COLO829 (cell line): ENCODE measurements around the gene C9orf50.
"Not testable (repeated sequence)": the region's sequence is repeated elsewhere in the genome, so short reads cannot be mapped to it uniquely, and the experiment has no call there.

Source experiments
- DNase-seq: peaks from one replicate; pipeline ENCODE4 v3.0.0; 2012; ENCODE audit warnings: low spot score

C9orf50 gene

DNA sequence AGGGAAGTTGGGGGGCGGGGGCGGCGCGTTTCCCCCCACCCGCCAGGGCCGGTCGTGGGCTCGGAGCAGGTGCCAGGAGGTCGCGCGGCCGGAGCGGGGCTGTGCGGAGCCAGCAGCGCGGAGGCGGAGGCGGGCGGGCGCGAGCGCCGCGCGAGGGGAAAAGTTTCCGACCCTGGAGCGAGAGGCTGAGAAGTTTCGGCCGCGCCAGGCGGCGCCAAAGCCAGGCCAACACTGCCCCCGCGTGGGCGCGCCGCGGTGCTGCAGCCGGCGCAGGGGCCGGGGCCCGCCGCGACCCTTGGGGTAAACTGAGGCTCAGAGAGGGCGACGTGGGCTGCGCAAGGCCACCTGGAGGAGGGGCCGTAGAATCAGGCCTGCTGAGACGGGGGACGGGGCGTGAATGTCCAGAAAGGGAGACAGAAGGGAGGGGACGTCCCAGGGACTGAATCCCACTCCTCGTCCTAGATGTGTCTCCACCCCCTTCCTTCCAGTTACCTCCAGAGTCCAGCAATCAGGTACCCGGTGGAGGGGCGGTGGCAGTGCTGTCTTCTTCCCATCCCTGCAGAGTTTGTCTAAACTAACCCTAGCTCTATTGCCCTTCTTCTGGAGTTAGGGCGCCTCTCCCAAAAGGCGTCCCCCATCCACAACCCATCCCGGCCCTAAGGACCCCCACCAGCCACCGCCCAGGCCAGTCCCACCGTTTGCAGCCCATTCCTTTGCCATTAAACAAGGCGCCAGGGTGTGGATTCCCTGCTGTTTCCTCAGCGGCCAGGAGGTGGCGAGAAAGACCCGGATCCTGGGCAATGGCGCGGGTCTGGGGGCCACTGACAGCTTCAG is 10.2 kb downstream of the C9orf50 start:
- DNase-seq, result peak; percentile 88

- no peak for DNase-seq
Measured at GRCh38 chr9:129610213-129610472, 10.8 kb downstream of the C9orf50 start.

DNA sequence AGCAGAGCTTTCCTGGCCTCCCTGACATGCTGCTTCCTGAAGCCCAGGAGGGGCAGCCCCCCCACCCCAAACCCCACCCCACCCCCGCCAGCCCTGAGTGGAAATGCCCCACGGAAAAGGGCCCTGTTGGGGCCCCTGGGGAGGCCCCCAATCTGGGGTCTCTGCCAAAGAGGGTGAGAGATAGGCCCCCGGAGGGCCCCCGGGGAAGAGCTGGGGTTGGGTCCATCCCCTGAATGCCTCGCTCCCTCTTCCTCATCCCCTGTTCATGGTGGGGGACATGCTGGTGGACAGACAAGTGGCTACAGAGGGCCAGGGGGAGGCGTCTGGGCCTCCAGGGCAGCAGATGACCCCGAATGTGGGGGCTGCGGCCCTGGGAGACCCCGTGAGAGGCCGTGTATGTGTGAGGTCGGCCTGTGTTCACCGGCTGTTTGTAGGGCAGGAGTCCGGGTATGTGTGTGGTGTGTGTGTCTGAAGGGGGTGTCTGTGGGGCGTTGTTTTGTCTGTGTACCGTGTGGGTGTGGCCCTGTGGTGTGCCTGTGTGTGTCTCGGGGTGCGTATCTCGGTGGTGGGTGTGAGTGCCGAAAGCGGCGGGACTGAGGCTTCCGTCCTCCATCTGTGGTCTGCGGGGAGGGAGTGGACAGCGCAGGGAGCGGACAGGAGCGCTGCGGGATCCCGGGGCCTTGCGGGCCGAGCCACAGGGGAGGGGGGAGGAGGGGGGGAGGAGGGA is 11.3 kb downstream of the C9orf50 start:
- no peak for DNase-seq

DNA sequence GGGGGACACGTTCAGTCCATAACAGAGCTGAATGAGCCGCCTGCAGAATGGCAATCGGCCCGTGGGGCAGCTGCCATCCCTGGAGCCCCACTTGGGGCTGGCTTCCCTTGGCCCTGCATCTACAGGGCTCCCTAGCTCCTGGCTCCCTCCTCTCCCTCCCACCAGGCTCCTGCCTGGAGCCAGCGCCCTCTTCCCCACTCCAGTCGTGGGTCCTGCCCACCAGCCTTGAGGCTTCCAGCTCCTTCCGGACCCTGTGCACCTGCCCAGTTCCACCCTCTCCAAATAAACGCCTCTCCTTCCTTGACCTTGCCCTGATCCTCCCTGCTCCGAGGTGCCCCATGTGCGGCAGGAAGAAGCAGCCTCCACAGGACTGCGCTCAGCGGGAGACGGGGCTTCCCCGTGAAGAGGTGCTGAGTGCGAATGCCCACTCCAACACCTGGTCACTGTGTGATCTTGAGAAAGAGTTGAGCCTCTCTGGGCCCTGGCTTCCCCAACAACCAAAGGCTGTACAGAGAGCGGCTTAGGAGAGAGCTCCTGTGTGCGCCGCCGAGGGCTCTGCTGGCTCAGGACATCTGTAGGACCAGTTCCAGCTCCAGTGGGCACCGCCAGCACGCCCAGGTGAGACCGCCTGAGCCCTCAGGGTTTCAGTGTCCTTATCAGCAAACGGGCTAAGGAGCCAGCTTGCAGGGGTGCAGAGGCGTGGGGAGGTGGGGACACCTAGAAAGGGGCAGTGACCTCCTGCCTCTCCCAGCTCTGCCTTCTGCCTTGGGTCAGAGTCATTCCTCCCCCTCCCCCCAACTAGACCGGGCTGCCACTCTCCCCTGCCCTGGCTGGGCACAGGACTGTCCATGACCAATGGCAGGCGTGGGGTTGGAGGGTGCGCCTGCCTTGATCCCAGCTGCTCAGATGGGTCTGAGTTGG is 12.1 kb downstream of the C9orf50 start:
- no peak for DNase-seq

DNA sequence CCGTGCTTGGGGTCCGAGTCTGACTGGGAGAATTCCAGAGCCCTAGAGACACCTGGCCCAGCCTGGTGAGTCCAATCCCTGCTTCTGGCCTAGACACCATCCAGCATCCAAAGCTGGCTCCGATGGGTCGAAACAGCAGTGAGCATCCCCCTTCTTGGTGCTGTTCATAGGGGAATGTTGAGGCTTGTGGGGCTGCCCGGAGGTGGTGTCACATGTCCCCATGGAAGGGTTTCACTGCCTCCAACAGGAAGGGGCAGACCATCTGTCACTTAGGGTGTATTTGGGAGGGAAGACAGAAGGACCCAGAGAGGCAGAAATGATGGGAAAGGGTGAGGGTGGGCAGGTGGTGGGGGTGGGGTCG is 13.9 kb downstream of the C9orf50 start:
- no peak for DNase-seq

- DNase-seq, result no peak
Measured at GRCh38 chr9:129606161-129607026, 14.5 kb downstream of the C9orf50 start.

GRCh38 chr9:129604766-129605163 is 16.1 kb downstream of the C9orf50 start:
- no peak for DNase-seq

DNA sequence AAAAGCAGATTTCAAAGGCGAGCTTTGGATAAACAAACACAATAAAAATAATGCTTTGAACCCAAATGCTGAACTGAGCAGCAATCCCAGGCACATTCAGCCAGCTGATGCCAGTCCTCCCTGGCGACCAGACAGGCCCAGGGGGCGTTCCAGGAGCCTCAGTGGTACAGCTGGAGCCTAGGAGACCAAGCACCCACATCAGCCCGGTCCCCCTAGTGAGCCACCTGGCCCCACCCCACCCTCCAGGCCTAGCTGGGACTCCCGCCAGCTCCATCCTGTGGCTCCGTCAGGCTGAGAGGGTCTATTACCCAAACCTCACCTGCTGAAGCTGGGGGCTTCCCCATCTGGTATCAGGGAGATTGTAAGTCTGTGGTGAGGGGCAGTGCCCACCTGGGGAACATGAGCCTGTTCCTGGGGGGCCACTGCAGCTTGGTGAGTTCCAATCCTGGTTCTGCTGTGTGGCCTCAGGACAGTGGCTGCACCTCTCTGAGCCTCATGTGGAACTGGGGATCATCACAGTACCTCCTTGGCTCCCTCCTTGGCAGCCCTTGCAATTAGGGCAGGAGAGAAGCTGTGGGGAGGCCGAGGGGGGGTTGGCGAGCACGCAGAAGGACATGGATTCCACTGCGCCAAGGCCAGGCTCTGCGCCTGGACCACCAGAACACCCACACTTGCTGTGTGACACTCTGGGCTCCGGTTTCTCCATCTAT is 16.7 kb downstream of the C9orf50 start:
- no peak for DNase-seq

GRCh38 chr9:129602598-129603415 is 18.1 kb downstream of the C9orf50 start:
- no peak for DNase-seq

GRCh38 chr9:129601082-129601674 is 19.7 kb downstream of the C9orf50 start:
- DNase-seq, result no peak

GRCh38 chr9:129598089-129598596 is 22.8 kb downstream of the C9orf50 start:
- no peak for DNase-seq

DNA sequence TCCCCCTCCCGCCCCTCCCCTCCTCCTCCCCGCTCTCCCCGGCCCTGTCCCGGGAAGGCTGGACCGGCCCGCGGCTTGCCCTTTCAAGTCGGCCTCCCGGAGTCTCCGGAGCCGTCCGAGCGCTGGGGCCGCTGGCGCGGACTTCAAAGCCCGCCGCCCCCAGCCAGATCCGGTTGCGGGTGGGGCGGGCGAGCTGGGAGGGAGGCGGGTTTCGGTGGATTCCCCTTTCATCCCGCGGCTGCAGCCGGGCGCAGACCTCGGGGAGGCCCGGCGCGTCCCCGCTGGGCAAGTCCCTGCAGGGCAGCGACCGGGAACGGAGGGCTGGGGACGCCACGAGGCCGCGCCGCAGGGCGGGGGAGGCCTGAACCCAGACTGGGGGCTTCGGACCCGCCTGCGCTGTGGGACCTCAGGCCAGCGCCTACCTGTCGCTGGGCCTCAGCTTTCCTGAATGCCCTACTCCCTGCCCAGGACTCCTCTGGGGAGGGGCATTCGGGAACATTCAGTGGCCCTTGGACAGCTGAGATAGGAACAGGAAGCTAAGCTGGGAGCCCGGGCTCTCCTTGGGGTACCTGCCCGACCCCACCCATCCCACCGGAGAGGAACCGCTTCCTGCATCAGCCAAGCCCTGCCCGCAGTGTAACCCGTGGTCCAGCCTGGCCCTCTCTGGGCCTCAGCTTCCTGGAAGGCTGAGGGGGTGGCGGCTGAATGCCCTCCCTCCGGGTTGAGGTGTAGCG is 23.4 kb downstream of the C9orf50 start:
- DNase-seq, result no peak

GRCh38 chr9:129596541-129597331 is 24.2 kb downstream of the C9orf50 start:
- no peak for DNase-seq

- no peak for DNase-seq
Measured at GRCh38 chr9:129595903-129596540, 24.9 kb downstream of the C9orf50 start.

- no peak for DNase-seq
Measured at GRCh38 chr9:129595311-129595741, 25.6 kb downstream of the C9orf50 start.

- DNase-seq, result no peak
Measured at GRCh38 chr9:129594632-129595031, 26.3 kb downstream of the C9orf50 start.

GRCh38 chr9:129592790-129593189 is 28.1 kb downstream of the C9orf50 start:
- DNase-seq, result not testable (repeated sequence)
